Heart left ventricle (tissue), 16 donors: ENCODE results near the gene BCAR3. TPM values are rescaled to one million over a fixed set of nuclear protein-coding genes. Genes with fewer than 3 reads are reported as not detected.
A peak's percentile ranks its signal among the peaks of the same experiment; 100 is the strongest.
"Not testable (repeated sequence)": the region's sequence is repeated elsewhere in the genome, so short reads cannot be mapped to it uniquely, and the experiment has no call there.

Experiments used
- ATAC-seq, 4 donors: fragments of 200-7000 bp; cut with Tn5 transposase; one replicate each; pipeline ENCODE4 v1.9.1; 2020 to 2022; ENCODE audit warnings: moderate library complexity in 4 of 4, mild to moderate bottlenecking in 3 of 4, moderate number of reproducible peaks in 1 of 4
- DNase-seq, 5 donors: peaks; one replicate each; pipeline ENCODE4 v3.0.0-alpha.2; 2020
- H3K27ac ChIP-seq, 12 donors: fragments of 200-600 bp; sonication (generic) in 4 of 12; one replicate each; pipeline versions ENCODE4 v1.5.0 to v1.8.0; 2016 to 2022; ENCODE audit warnings: mild to moderate bottlenecking in 2 of 12
- H3K27me3 ChIP-seq, 9 donors: fragments of 200-600 bp; sonication (generic) in 2 of 9; one replicate each; pipeline versions ENCODE4 v1.5.1 to v1.8.0; 2016 to 2022; ENCODE audit warnings: mild to moderate bottlenecking in 3 of 9
- H3K36me3 ChIP-seq, 9 donors: fragments of 200-600 bp; sonication (generic) in 2 of 9; one replicate each; pipeline versions ENCODE4 v1.5.0 to v1.8.0; 2018 to 2022; ENCODE audit warnings: mild to moderate bottlenecking in 2 of 9
- H3K4me1 ChIP-seq, 12 donors: fragments of 200-600 bp; sonication (generic) in 4 of 12; one replicate each; pipeline versions ENCODE4 v1.5.0 to v1.8.0; 2016 to 2022; ENCODE audit warnings: mild to moderate bottlenecking in 3 of 12
- H3K4me3 ChIP-seq, 12 donors: fragments of 200-600 bp; sonication (generic) in 4 of 12; one replicate each; pipeline versions ENCODE4 v1.5.0 to v1.8.0; 2017 to 2022; ENCODE audit warnings: mild to moderate bottlenecking in 9 of 12, moderate library complexity in 4 of 12
- H3K9me3 ChIP-seq, 12 donors: fragments of 200-600 bp; sonication (generic) in 4 of 12; one replicate each; pipeline versions ENCODE4 v1.5.0 to v1.8.0; 2016 to 2022; ENCODE audit warnings: mild to moderate bottlenecking in 1 of 12
- POLR2A ChIP-seq, 2 donors: fragments of 450-650 bp; IDR thresholded peaks; one replicate each; pipeline ENCODE4 v1.6.1; 2017; ENCODE audit warnings: antibody characterized with exemption in 2 of 2, mild to moderate bottlenecking in 2 of 2, moderate library complexity in 2 of 2
- WGBS, 4 donors: extraction: QIAGEN DNeasy Blood & Tissue Kit in 2 of 4; methylation state at CpG; one replicate each; pipeline versions ENCODE4 v1.1.5 to v1.1.7; 2013 to 2018; 5-methylcytosine and 5-hydroxymethylcytosine counted together
- intact Hi-C, 10 donors: fragments of 100-400 bp; cut with DNase I; formaldehyde crosslinking; loops; one replicate each; pipeline versions ENCODE4 v1.11.1 to v1.14.2; 2022
- polyA plus RNA-seq, 2 donors: library from polyadenylated mRNA; stranded (reverse); fragments of 200-250 nt; gene quantifications; one replicate each; pipeline ENCODE4 v1.2.3, GENCODE V29; 2013
- total RNA-seq, 9 donors: library from RNA; depleted of rRNA in 2 of 9; stranded (reverse); fragments of >200 nt in 2 of 9; fragmentation: NEBNext Ultra II Directional in 3 of 9; extraction: Animal tissue kit (Norgen Biotek cat#: 25700) in 3 of 9; gene quantifications; one replicate each; pipeline versions ENCODE4 v1.1.0 to v1.2.4, GENCODE V29; 2016 to 2023
- TF ChIP-seq, protein P1 (sequence below), 12 donors: fragments of 200-600 bp; sonication (generic) in 4 of 12; IDR thresholded peaks; one replicate each; pipeline versions ENCODE4 v1.5.0 to v1.8.0; 2018 to 2022; ENCODE audit warnings: antibody characterized with exemption in 12 of 12, mild to moderate bottlenecking in 5 of 12
- donor health status: ischemic (EF 13 %, LVEDD 7.1; RV severe dilation, severe dysfunction).
- donor health status: healthy with polysubstance abuse.
- donor health status: DM: no; HTN: yes; CAD: no.
- donor health status: DM: no; HTN: no; CAD: no.
- donor health status: ischemic (EF 25% LVEDD 6.9; RV normal size, moderate dysfunction).
- donor health status: ischemic (EF 25% LVEDD 5.7; RV mildly dilated, moderate dysfunction).
- donor health status: healthy.
- donor health status: DM: yes; HTN: yes; CAD: no.
- donor health status: ischemic (EF 35%, LVEDD 5.7; RV mildly dilated, moderate dysfunction).
- donor health status: nonischemic (EF 11% LVEDD 7.7; RV severe dilation, severe dysfunction).
- donor health status: DM: yes; HTN: yes; CAD: no.
- donor health status: PGD.
- donor health status: ischemic (EF 29% LVEDD 5.4; RV normal size, mild dysfunction).
- donor health status: nonischemic (EF 23%, LVEDD 6.1; RV moderate dilation, normal function).

The BCAR3 gene
- total and polyA plus RNA-seq, 11 donors, result 6.4 to 25.0 (median 12.9) TPM

DNA sequence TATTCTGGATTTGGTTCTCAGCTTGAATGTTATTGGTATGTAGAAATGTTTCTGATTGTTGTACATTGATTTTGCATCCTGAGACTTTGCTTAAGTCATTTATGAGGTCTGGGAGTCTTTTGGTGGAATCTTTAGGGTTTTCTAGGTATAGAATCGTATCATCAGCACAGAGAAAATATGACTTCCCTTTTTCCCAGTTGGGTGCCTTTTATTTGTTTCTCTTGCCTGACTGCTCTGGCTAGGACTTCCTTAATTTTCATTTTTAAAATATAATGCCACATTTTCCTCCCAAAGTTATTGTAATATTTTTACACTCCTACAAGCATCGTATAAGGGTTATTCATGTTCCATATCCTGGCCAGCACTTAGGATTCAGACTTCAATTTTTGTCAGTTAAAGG is 122.6 kb downstream of the BCAR3 start:
- ATAC-seq (no peak), DNase-seq (no peak)
- TF ChIP-seq, protein P1, sequence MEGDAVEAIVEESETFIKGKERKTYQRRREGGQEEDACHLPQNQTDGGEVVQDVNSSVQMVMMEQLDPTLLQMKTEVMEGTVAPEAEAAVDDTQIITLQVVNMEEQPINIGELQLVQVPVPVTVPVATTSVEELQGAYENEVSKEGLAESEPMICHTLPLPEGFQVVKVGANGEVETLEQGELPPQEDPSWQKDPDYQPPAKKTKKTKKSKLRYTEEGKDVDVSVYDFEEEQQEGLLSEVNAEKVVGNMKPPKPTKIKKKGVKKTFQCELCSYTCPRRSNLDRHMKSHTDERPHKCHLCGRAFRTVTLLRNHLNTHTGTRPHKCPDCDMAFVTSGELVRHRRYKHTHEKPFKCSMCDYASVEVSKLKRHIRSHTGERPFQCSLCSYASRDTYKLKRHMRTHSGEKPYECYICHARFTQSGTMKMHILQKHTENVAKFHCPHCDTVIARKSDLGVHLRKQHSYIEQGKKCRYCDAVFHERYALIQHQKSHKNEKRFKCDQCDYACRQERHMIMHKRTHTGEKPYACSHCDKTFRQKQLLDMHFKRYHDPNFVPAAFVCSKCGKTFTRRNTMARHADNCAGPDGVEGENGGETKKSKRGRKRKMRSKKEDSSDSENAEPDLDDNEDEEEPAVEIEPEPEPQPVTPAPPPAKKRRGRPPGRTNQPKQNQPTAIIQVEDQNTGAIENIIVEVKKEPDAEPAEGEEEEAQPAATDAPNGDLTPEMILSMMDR (IDR thresholded peaks at IDR 0.05), result no peak
- TF ChIP-seq POLR2A (IDR thresholded peaks at IDR 0.05), result no peak
- Histone ChIP-seq H3K4me3 (no peak overlapping the region), H3K9me3 (peaks cover 0 to 9% (median 0%) of the 10 kb centered on the region in 12 donors), H3K27ac (no peak overlapping the region), H3K36me3 (peaks cover 0 to 48% (median 24%) of the 10 kb centered on the region in 9 donors), H3K27me3 (no peaks in the 10 kb centered on the region), H3K4me1 (peaks cover 0 to 22% (median 16%) of the 10 kb centered on the region in 12 donors)
- intact Hi-C loops, result loop anchor here in 6 of 10 donors (5.0 to 10.0 kb wide), 5 partner anchors 58 to 286 kb away; partner anchors contain the start of genes FNBP1L (in 3 of the 6) and DR1 (in 1 of the 6)
- 84 to 89% (median 88%) methylated on average over 2 of the region's 2 CpGs for WGBS, 4 donors

GRCh38 chr1:93556291-93556690 is 125.3 kb downstream of the BCAR3 start:
- Histone ChIP-seq H3K27me3 (no peaks in the 10 kb centered on the region), H3K36me3 (peaks cover 0 to 24% (median 15%) of the 10 kb centered on the region in 9 donors), H3K4me1 (peaks cover 15 to 45% (median 35%) of the 10 kb centered on the region in 12 donors), H3K9me3 (peaks cover 0 to 9% (median 0%) of the 10 kb centered on the region in 12 donors), H3K27ac (peak overlapping the region in 10 of 12 donors; percentile 1 to 72 (median 66)), H3K4me3 (no peak overlapping the region)
- no peak for DNase-seq
- TF ChIP-seq POLR2A (IDR thresholded peaks at IDR 0.05), result no peak
- TF ChIP-seq, protein P1 (IDR thresholded peaks at IDR 0.05), result no peak
- intact Hi-C loops, result loop anchor here in 6 of 10 donors (5.0 to 10.0 kb wide), 5 partner anchors 61 to 289 kb away; partner anchors contain the start of genes FNBP1L (in 3 of the 6) and DR1 (in 1 of the 6)
- 86 to 98% (median 95%) methylated on average over 2 of the region's 2 CpGs for WGBS, 4 donors
- ATAC-seq, result no peak

DNA sequence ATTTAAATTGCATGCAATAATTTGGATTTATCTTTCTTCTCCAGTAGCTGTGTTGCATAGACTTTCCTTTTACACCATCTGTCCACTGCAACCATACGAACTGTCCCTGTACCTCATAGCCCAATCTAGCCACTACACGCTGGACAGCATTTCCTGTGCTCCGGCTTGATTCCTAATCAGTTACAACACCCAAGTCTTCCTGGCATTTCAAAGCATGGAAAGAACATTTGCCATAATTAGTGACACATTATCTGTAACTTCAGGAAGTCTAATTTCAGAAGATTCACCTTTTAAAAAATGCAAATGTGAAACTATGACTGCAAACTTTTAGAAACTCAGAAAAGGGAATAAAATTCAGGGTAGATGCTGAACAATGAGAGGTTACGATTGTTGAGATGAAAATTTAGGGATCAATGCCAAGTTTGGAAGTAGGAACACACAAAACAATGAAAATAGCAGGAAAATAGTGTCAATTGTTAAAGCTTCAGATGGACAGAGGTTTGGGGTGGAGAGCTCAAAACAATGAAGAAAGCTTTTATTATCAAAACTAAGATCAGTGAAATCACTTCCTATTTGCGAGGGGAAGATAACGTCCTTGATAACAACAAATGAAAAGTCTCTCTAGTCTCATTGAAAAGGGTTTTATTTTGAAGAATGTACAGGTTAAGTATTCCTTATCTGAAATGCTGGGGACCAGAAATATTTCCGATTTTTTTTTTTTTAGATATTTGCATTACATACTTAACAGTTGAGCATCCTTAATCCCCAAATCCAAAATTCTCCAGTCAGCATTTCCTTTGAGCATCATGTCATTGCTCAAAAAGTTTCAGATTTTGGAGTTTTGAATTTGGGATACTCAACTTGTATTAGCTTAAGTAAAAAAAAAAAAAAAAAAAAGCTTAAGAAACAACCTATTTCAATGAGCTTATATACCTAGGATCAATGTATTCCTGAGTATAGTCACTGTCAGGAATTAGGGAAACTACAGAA is 126.5 kb downstream of the BCAR3 start:
- intact Hi-C loops, result loop anchor here in 6 of 10 donors (5.0 to 10.0 kb wide), 6 partner anchors 62 to 292 kb away; partner anchors contain the start of genes FNBP1L (in 6 of the 6) and DR1 (in 1 of the 6)
- H3K27me3 ChIP-seq, result no peaks in the 10 kb centered on the region
- TF ChIP-seq POLR2A (IDR thresholded peaks at IDR 0.05), result no peak
- TF ChIP-seq, protein P1 (IDR thresholded peaks at IDR 0.05), result no peak
- peaks cover 0 to 24% (median 9%) of the 10 kb centered on the region in 9 donors for H3K36me3 ChIP-seq
- ATAC-seq (peak; percentile 80 to 85 (median 84)), DNase-seq (peak in 2 of 5 donors; percentile 44 to 64)
- H3K27ac ChIP-seq, result peak overlapping the region; percentile 38 to 72 (median 64)
- peak overlapping the region in 4 of 12 donors; percentile 1 to 11 (median 4) for H3K4me3 ChIP-seq
- peaks cover 0 to 9% (median 0%) of the 10 kb centered on the region in 12 donors for H3K9me3 ChIP-seq
- H3K4me1 ChIP-seq, result peaks cover 15 to 45% (median 35%) of the 10 kb centered on the region in 12 donors
- 21 to 35% (median 28%) methylated on average over 7 of the region's 7 CpGs for WGBS, 4 donors

DNA sequence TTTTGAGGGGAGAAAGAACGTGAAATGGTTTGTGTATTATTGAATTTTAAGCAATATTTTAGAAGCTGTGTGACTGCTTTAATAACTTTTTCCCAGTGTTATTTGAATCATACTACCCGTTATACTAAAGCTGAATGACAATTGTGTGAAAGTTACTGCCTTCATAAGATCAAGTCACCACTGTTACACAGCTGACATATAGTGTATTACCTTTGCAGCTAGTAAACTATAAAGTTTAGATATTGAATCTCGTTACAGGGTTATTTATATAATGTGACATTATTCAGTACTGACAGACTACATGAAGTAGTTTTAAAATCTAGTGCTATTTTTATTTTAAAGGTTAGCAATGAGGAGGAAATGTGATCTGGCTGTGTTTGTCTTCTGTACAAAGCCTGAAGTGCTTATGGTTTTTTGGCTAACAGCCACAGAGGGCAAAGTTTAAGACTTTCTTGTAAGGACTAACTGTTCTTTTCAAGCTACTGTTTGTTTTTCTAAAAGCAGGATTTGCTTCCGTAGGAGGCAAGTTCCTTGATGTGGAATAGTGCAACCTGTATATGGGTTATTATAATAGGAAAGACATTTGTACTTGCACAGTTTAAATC is 127.6 kb downstream of the BCAR3 start:
- intact Hi-C loops, result loop anchor here in 6 of 10 donors (5.0 to 10.0 kb wide), 6 partner anchors 63 to 293 kb away; partner anchors contain the start of genes FNBP1L (in 5 of the 6) and DR1 (in 1 of the 6)
- not testable (repeated sequence) for H3K27me3 ChIP-seq, H3K9me3 ChIP-seq
- H3K36me3 ChIP-seq, result peaks cover 0 to 26% (median 15%) of the 10 kb centered on the region in 9 donors
- H3K4me1 ChIP-seq, result peaks cover 15 to 45% (median 35%) of the 10 kb centered on the region in 12 donors
- peak overlapping the region; percentile 38 to 72 (median 64) for H3K27ac ChIP-seq
- H3K4me3 ChIP-seq, result peak overlapping the region in 2 of 12 donors; percentile 1 to 11
- ATAC-seq, result peak; percentile 63 to 79 (median 73)
- WGBS, 4 donors, result 22 to 38% (median 31%) methylated on average over 4 of the region's 4 CpGs
- peak in 1 of 5 donors; percentile 72 for DNase-seq
